ENCODE results near the gene SGPP2.
"Not testable (repeated sequence)": the region's sequence is repeated elsewhere in the genome, so short reads cannot be mapped to it uniquely, and the experiment has no call there.

The SGPP2 gene

DNA sequence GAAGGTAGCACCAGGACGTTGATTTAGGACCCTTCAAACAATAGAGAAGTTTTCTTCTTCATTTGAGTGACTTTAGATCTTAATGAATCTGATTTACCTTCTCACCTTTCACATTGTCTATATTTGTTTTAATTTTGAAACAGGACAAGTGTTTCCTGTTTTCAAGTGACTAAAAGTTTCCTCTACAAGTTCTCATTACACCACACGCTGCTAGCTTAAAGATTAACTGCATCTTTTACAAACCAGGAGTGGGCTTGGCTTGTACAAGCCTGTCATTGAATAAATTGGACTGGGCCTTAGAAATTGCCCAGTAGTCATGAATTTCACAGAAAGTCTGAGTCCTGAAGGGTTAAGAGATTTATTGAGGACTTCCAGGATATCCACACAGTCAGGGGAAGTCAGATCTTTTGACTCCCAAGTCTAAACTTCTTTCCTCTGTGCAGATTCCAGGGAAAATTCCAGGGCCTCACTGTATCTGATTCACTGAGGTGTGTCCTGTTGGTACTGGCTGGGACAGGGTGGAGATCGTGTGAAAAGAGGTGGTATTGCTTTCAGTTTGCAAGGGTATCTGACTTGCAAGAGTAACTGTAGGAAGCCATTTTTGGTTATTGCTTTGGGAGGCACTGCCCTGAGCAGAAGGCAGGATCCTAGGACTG, 3.4 kb downstream of the SGPP2 start:
- no peak for DNase-seq

DNA sequence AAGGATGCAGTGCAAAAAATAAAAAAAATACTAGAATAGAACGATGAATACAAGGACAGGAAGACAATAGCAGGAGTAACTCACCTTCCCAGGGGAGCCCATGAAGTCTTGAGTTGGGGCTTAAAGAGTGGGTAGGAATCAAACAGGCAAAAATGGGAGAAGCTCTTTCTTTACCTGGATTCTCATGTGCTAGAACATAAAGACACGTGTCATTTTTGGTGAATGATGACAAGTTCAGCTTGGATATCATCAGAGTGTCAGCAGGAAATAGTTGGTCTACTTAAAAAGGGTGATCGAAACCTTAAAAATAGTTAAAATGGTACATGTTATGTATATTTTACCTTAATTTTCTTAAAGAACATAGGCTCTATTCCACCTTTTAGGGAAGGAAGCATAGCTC, 5.7 kb downstream of the SGPP2 start:
- no peak for DNase-seq

DNA sequence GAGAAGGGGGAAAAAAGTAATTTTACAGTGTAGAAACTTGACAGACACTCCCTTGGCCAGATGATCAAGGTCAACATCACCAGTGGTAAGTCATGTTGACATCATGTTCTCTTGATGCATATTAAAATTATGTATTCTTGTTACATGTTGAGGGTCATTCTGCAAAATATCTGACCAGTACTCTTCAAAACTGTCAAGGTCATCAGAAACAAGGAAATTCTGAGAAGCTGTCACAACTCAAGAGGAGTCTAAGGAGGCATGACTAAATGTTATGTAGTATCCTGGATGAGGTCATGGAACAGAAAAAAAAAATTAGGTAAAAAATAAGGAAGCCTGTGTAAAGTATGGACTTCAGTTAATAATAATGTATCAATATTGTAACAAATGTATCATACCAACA, 6.3 kb downstream of the SGPP2 start:
- no peak for DNase-seq

DNA sequence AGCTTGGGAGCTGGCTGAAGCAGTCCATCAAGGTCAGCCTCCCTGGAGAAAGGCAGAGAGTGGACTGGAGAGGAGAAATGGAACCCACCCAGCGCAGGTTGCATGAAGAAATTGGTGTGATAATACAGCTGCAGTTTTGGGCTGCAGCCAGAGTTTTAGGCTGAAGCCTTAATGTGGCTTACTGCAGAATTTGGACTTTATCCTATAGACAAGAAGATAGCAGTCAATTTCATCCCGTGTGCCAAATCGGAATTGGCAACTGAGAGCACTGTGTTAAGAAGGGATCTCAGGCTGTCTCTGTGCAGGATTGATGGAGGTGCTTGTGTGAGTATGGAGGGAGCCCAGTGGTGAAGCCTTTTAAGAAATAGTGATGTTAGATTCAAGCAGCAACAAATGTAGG, 7.5 kb downstream of the SGPP2 start:
- no peak for DNase-seq

DNA sequence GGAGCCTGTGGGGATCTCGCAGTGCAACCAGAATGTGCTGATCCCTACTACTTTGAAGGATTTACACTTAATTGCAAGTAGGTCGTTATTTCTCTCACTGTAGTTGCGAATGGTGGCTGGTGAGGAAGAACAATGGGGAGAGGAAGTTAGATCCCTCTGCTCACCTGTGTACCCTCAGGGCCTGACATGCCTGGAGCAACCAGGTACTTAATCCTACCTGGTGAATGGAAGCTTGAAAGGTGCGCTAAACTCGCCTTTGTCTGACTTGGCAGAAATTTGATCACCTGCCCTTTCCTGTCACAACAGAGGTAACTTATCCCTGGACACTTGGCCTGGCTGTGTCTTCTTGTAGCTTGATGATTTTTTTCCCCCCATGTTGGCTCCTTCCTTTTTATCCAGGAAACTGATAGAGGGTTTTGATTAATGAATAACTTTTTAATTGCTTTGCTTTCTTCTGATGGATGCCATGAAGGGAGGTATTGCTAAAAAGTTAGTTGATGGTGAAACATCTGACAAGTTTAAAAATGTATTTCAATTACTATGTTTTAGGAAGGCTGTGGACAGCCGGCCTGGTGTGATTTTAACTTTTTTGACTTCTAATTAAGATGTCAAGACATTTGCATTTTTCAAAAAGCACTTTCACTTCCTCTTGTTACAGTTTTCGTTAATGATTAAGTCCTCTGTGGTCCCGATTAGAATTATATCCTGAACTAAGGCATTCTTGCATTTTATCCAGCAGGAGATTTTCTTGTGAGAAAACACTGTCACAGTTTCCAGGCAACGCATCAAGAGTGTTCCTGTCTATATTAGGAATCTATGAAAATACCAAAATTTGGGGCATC, 9.2 kb downstream of the SGPP2 start:
- DNase-seq: peak; percentile 40

DNA sequence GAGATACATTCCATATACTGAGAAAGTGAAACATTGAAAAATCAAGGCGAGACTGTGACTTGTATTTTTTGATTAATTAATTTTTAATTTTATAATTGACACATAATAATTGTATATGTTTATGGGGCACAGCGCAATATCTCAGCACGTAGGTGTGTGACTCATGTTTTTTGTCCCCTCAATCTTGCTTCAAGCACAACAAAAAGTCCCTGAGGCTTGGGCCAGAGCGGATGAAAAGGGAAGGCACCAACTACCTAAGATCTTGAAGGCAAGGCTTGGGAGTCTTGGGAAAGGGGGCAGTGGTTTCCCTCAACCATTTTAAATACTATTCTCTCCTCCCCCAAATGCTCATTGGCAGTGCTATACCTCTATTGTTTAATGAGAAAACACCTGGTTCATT, 9.9 kb downstream of the SGPP2 start:
- DNase-seq: no peak

DNA sequence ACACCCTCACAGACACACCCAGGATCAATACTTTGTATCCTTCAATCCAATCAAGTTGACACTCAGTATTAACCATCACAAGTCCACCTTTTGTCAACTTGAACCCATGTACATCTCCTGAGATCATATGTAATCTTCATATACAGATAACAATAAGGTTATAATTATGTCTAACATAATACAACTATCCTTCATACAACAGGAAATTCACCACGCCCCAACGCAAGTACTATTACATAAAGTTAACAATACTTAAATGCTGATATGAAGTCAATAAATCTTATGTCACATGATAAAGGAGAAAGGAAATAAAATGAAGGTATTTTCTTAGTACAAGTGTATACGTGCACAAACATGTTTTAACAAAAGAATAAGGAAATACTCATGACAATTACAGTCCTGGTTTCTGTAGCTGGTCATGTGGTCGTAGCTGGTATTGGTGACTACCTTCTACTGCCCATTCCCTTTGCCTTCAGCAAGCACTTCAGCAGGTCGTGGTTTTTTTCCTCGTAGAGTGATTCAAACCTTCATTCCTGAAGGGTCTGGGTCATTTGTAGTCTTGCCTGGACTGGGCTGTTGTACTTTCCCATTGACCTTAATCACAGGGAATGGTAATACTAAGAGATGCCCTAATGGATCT, 11.2 kb downstream of the SGPP2 start:
- DNase-seq: not testable (repeated sequence)

DNA sequence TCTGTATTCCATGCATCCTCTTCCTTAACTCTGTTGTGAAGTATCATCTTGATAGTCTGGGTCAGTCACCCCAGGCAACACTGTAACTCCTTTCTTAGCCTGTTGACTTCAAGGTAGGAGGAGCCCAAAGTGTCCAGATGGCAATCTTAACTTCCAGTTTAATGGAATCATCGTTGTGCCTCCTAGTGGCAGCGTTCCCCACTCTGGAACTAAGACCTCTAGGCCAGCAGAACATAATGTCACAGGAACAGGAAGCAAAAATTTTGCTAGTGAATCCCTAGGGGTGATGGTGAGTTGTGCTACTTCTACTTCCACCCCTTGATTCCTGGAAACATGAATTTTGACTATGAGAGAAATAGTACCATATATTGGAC, 11.7 kb downstream of the SGPP2 start:
- DNase-seq: no peak

DNA sequence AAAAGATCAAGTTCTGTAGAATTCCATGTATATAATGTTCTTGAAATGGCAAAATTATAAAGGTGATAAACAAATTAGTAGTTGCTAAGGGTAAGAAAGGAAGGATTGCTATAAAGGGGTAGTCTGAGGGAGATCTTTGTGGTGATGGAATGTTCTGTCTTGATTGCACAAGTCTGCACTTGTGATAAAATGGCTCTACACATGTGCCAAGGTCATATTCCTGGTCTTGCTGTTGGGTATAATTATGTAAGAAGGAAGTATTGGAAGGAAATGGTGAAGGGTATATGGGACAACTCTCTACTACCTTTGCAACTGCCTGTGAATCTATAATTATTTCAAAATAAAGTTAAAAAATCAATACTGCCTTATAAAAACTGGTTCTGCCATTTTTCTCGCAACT, 15.3 kb downstream of the SGPP2 start:
- DNase-seq: no peak

DNA sequence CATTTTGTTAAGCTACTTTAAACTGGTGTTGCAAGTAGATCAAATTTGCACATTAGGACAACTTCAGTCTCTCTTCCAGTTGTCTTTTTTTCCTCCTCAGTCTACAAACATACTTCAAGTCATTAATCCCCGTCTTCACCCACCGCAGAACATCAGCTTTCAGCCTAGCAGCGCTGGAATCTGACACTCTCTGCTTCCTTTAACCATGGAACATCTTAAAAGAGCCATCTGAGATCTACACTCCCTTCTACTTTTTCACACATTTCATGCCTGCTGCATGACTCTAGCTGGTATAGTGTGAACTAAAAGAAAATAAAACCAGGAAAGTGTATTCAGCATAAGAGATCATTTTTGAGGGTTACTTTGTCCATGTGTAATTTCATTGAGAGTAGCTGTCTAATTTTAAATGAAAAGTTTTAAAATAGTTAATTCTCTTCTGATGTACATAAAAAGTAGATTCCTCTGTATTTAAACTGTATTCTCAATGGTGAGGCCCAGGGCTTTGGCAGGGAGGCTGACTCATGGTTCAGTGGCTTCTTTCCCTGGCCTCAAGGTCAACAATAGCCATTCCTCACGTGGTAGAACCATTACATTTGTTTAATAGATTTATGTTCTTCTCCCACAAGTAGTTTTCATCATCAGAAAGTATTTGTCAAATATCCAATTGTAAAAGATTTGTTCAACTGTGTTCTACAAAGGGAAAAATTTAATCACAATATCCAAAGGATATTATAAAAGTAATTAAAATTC, 16.5 kb downstream of the SGPP2 start:
- DNase-seq: no peak

DNA sequence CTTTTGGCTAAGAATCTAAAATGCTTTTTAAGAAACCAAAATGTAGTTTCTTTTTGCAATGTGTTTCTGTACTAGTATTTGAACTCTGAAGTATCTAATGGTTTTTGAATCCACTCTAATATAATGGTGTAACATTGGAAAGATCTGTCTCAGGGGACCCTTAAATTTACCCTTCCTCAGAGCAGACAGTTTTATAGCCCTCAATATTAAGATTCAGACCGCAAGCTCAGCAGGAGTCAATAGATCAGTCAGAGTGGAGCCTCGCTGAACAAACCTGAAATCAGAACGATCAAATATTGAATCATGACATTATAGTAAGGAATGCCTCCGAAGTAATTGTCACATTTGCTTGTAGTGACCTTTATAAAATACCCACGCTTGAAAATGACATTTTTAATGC, 18.3 kb downstream of the SGPP2 start:
- no peak for DNase-seq

DNA sequence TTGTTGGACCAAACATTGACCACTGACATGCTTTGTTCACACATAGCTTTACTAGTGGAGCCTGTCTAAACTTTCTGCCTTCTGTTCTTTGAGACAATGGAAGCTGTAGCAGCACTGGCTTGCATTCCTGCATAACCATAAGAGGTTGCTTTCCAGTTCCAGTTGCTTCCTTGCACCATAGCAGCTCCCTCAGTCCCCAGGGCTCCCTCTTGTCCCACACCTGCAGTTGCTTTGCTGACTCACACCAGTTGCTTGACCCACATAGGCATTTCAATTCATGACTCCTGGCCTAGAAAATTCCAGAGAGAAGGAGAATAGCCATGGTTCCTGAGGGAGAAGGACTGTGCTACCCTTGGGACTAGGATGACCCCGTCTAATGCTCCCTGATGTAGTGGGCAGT, 20.9 kb downstream of the SGPP2 start:
- no peak for DNase-seq

DNA sequence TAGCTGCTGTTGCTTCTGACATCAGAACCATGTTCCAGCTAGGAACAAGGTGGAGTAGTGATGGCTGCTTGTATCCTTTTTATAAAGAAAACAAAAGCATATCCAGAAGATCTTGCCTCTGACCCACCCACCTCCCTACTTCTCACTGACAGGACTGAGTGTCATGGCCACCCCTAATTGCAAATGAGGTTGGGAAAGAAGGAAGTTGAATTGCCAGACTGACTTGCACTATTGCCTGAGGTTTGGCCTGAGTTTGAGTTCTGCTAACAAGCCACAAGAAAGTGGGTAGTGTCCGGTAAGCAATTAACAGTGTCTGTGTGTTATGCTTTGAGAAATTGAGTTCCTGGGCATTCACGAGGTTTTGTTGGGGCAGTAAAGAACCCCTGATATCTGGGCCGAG, 22.8 kb downstream of the SGPP2 start:
- no peak for DNase-seq

DNA sequence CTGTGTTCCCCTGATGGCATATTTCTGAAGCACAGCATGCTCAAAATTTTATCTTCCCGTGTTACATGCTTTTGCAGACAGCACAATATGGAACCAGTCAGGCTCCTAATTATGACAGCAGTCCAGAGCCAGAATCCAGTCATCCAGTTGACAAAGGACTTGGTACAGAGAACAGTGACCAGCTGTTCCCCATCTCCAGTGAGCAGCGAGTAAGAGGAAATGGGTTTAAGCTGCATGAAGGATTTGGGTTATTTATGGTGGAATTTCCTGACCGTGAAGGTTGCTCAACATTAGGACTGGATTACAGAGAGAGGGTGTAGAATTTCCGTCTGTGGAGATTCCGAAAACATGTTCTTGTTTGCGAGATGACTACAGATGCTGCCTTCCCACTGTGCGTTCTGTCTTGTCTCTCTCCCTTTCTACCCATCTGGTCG, 24.4 kb downstream of the SGPP2 start:
- no peak for DNase-seq

DNA sequence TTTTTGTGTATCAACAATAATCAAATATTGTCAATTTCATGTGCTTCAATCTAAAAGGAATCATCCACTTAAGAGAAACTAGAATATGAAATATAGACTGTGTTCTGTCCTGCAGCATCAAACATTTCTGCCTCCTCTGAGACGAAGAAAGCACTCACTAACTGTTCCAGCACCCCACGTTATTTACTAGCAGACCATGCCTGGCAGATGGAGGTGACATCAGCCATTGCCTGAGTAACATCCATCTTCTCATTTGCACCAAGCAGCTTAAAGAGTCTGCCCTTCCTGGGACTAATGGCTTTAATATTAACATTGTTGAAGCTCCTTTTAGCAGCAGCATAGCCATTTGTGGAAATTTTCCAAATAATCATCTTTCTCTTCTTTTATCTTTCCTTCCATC, 25.7 kb downstream of the SGPP2 start:
- no peak for DNase-seq

DNA sequence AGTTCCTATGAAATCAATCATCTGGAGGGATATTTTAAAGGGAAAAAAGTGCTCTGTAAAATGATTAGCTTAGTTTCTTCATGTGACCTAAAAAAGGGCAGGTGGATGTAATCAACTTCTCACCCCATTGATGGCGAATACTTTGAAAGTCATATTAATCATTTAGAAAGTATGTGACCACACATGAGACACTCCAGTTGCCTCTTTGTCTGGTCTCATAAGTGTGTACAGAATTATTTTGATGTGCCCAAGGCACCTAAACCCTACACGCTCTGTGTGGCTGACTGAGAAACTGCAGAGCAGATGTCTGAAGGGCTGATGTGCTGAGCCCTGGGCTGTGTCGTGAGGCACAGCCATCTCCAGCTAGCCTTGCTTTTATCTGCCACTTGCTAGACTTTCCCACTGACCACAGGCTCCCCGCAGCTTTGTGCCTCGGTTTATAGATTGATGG, 26.9 kb downstream of the SGPP2 start:
- no peak for DNase-seq

DNA sequence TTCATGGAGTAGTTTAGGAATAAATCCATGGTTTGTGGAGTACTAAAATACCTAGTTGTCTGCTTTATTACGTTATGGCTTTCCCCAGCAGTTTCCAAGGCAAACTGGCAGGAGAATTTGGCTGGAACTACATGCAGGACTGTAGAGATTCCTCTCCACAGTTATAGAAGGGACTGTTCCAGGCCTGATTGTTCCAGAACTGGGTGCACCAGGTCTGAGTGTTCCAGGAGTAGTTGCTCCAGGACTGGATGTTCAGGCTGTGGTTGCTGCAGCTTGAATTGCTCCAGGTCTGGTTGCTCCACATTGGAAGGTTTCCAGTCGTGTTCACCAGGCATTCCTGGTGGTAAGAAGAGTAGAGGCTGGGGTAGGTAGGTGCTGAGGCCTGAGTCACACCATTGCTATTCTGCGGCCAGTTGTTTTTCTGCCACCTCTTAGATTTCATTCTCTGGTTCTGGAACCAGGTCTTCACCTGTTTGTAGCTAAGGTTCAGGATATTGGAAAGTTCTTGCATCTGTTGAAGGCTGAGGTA, 28.1 kb downstream of the SGPP2 start:
- no peak for DNase-seq

DNA sequence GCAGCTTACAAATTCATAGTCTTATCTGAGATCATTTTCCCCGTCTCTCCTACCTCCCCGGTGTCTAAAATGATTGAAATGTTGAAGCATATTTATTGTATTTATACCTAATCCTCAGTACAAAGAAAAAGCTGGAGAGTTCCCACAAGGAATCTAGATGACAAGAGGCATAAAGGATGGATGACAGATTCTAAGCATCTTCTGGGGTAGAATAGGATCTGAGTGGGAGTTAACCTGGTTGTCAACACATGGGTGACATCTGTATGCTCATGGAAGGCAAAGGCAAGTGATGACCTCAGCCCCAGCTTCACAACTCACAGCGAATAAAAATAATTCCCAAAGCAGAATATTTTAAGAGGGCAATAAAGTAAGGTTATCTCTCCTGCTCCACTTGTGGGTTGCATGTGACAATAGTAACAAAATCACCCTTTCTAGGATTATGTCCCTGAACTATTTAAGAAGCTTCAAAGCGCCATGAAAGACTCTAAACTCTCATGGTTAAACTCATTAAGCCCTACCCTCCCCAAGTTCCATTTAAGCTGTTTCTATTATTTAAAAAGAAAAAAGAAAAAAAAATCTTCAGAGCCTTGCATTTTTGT, 32.2 kb downstream of the SGPP2 start:
- no peak for DNase-seq

DNA sequence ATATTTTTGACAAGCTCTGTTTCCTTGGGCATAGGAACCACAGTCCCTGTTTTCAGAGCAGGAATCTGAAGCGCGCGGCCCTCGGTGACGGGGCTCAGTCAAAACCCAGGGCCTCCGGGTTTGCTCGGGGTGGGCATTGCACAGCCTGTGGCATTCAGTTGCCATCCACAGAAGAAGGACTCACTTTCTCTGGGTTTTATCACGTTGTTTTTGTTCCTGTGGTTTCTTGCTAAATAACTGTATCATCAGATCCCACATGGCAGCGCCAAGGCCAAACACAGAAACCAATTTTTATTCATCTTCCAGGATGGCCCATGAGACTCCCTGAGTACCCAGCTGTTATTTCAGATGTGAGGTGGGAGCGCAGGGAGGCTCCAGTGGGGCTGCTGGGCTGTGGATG, 35.6 kb downstream of the SGPP2 start:
- no peak for DNase-seq

DNA sequence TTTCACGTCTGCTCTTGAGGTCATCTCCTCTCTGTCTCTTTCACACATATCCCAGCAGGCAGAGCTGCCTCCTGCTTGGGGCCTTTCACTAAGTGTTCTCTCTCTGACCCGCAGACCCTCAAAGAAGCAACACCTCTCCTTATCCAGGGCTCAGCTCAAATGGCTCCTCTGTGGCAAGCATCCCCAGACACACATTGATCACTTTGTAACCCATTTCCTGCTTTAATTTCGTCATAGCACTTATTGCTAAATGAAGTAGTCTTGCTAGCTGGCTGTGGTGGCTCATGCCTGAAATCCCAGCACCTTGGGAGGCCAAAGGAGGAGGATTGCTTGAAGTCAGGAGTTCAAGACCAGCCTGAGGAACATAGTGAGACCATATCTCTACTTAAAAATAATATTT, 41.4 kb downstream of the SGPP2 start:
- no peak for DNase-seq

DNA sequence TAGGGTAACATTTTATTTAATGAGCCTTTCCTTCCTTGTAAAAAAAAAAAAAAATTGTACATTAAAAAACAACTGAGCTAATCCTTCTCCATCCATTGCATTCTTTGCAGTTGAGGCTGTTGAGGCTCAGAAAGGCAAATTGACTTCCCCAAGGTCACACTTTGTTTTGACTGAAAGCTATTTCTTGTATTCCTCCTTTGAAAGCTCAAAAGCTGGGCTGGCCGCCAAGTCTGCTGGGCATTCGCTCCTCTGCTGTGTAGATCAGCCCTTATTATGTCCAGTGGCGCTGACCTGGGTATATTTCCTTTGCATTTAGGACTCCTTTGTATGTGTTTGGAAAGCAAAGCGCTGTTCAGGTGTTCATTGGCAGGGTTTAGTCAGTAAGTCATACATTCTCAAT, 44.0 kb downstream of the SGPP2 start:
- no peak for DNase-seq

DNA sequence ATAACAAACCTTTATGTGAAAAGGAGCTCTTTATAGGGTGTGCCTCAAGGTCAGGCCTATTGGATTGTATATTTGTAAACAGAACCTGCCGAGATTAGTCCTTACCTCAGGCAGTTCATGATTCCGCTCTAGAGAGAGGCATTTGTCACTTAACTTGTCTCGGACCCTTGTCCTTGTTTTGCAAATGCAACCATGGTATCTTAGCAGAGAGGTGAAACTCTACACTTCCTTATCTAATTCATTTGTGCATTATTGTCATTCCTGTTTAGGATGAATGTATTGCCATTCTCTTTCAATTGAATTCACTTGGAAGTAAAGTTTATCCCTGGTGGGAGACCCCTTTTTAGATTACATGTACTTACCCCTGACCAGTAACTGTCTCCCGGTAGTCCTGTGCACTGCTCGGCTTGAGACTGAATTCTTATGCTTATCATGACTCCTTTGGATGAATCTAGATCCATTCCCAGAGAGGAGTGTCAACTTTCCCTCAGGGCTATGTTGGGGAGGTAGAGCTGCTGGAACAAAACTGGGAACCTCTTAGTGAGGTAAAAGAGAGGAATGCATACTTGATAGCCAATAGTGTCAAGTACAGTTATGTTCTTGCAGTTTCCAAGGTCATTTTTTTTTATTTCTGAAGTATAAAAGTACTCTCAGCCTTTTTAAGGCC, 46.6 kb downstream of the SGPP2 start:
- no peak for DNase-seq
